ENCODE data around the gene PMFBP1.

PMFBP1 gene

GRCh38 chr16:72182976-72183375, 11.0 kb upstream of the PMFBP1 start:
- no peak for DNase-seq (ENCODE audit: low spot score)

- DNase-seq (ENCODE audit: low spot score) = no peak
Observed at GRCh38 chr16:72179204-72179970, 7.4 kb upstream of the PMFBP1 start.

- no peak for DNase-seq (ENCODE audit: low spot score)
Observed at GRCh38 chr16:72174726-72175125, 2.8 kb upstream of the PMFBP1 start.

- DNase-seq (ENCODE audit: low spot score) = no peak
Observed at GRCh38 chr16:72173997-72174396, 2.0 kb upstream of the PMFBP1 start.

GRCh38 chr16:72171236-72171635, 719 bp downstream of the PMFBP1 start:
- no peak for DNase-seq (ENCODE audit: low spot score)

GRCh38 chr16:72169708-72170107, 2.2 kb downstream of the PMFBP1 start:
- DNase-seq (ENCODE audit: low spot score) = no peak

GRCh38 chr16:72168365-72168764, 3.6 kb downstream of the PMFBP1 start:
- no peak for DNase-seq (ENCODE audit: low spot score)

- DNase-seq (ENCODE audit: low spot score) = no peak
Observed at GRCh38 chr16:72166954-72167561, 4.9 kb downstream of the PMFBP1 start.

- no peak for DNase-seq (ENCODE audit: low spot score)
Observed at GRCh38 chr16:72166151-72166550, 5.8 kb downstream of the PMFBP1 start.

- no peak for DNase-seq (ENCODE audit: low spot score)
Observed at GRCh38 chr16:72164691-72165090, 7.3 kb downstream of the PMFBP1 start.

- no peak for DNase-seq (ENCODE audit: low spot score)
Observed at GRCh38 chr16:72162105-72162692, 9.8 kb downstream of the PMFBP1 start.

- no peak for DNase-seq (ENCODE audit: low spot score)
Observed at GRCh38 chr16:72159801-72160200, 12.2 kb downstream of the PMFBP1 start.

- no peak for DNase-seq (ENCODE audit: low spot score)
Observed at GRCh38 chr16:72159386-72159785, 12.6 kb downstream of the PMFBP1 start.

- DNase-seq (ENCODE audit: low spot score) = no peak
Observed at GRCh38 chr16:72149676-72150464, 22.1 kb downstream of the PMFBP1 start.

- DNase-seq (ENCODE audit: low spot score) = no peak
Observed at GRCh38 chr16:72142476-72142875, 29.5 kb downstream of the PMFBP1 start.

GRCh38 chr16:72139908-72140307, 32.0 kb downstream of the PMFBP1 start:
- DNase-seq (ENCODE audit: low spot score) = no peak

- no peak for DNase-seq (ENCODE audit: low spot score)
Observed at GRCh38 chr16:72138064-72138572, 33.8 kb downstream of the PMFBP1 start.

GRCh38 chr16:72137380-72138063, 34.4 kb downstream of the PMFBP1 start:
- DNase-seq (ENCODE audit: low spot score) = no peak

- DNase-seq (ENCODE audit: low spot score) = no peak
Observed at GRCh38 chr16:72134507-72134906, 37.4 kb downstream of the PMFBP1 start.

- no peak for DNase-seq (ENCODE audit: low spot score)
Observed at GRCh38 chr16:72132726-72133125, 39.2 kb downstream of the PMFBP1 start.

- no peak for DNase-seq (ENCODE audit: low spot score)
Observed at GRCh38 chr16:72131036-72131435, 40.9 kb downstream of the PMFBP1 start.

Measured in HuH-7.5 (cell line).